GM06990 (cell line): ENCODE results near the gene TSNAX.
"Not testable (repeated sequence)": the region's sequence is repeated elsewhere in the genome, so short reads cannot be mapped to it uniquely, and the experiment has no call there.

Source experiments
- DNase-seq: peaks from one replicate; pipeline ENCODE4 v3.0.0-alpha.2; 2011; ENCODE audit not compliant: insufficient read length; ENCODE audit errors: extremely low read depth
- H3K27me3 ChIP-seq: replicated peaks from 2 replicates; pipeline ENCODE4 v1.6.0; 2011; ENCODE audit warnings: low read length; ENCODE audit not compliant: control insufficient read depth, insufficient read depth
- H3K36me3 ChIP-seq: 2 replicates; pipeline ENCODE4 v1.5.1; 2011; ENCODE audit warnings: low read length; ENCODE audit not compliant: control insufficient read depth, insufficient read depth
- H3K4me3 ChIP-seq: replicated peaks from 2 replicates; pipeline ENCODE4 v1.5.1; 2011; ENCODE audit warnings: low read depth, mild to moderate bottlenecking, control low read depth, low read length
- CTCF ChIP-seq: IDR thresholded peaks from 2 replicates; pipeline ENCODE4 v1.5.1; 2011; ENCODE audit warnings: low read length, control low read depth, mild to moderate bottlenecking, inconsistent platforms; ENCODE audit not compliant: insufficient read depth, poor library complexity, severe bottlenecking

TSNAX gene

GRCh38 chr1:231584921-231585320 is 56.5 kb downstream of the TSNAX start:
- Histone ChIP-seq H3K36me3 (no peaks in the 10 kb centered on the region), H3K27me3 (no peaks in the 10 kb centered on the region), H3K4me3 (no peak overlapping the region)
- no peak for DNase-seq
- no peak for TF ChIP-seq CTCF

GRCh38 chr1:231590453-231591198 is 62.2 kb downstream of the TSNAX start:
- DNase-seq, result no peak

GRCh38 chr1:231591466-231591865 is 63.0 kb downstream of the TSNAX start:
- Histone ChIP-seq H3K27me3 (no peaks in the 10 kb centered on the region), H3K4me3 (no peak overlapping the region), H3K36me3 (no peaks in the 10 kb centered on the region)
- TF ChIP-seq CTCF, result no peak
- no peak for DNase-seq

More at GRCh38 chr1:231590453-231591198, 62.2 kb downstream of the TSNAX start:
- Histone ChIP-seq H3K36me3 (no peaks in the 10 kb centered on the region), H3K27me3 (no peaks in the 10 kb centered on the region), H3K4me3 (no peak overlapping the region)
- TF ChIP-seq CTCF, result peak; percentile 83

- H3K36me3 ChIP-seq, result no peaks in the 10 kb centered on the region
- no peak overlapping the region for H3K4me3 ChIP-seq
- H3K27me3 ChIP-seq, result no peaks in the 10 kb centered on the region
- no peak for TF ChIP-seq CTCF
- DNase-seq, result no peak
Measured at GRCh38 chr1:231592809-231593208, 64.3 kb downstream of the TSNAX start.

- DNase-seq, H3K4me3 ChIP-seq, H3K27me3 ChIP-seq, H3K36me3 ChIP-seq: not testable (repeated sequence)
Measured at GRCh38 chr1:231593264-231593663, 64.8 kb downstream of the TSNAX start.

GRCh38 chr1:231594123-231594522 is 65.7 kb downstream of the TSNAX start:
- DNase-seq, result no peak
- no peak for TF ChIP-seq CTCF
- Histone ChIP-seq H3K36me3 (no peaks in the 10 kb centered on the region), H3K4me3 (no peak overlapping the region), H3K27me3 (no peaks in the 10 kb centered on the region)
